Activated T-helper 2 cell treated with anti-CD3 and anti-CD28 coated beads, Interferon-gamma antibody, Interleukin-2, Interleukin-4, amounts not matched to agents 10 μg/mL and 5 μg/mL and 100 μg/mL, durations not matched to agents 14 hours and 24 hours and 36 hours (primary cell): ENCODE data around the gene SLC25A23. TPM values are rescaled to one million over a fixed set of nuclear protein-coding genes. Genes with fewer than 3 reads are reported as not detected.
A peak's percentile ranks its signal among the peaks of the same experiment; 100 is the strongest.

Experiments used
- DNase-seq: peaks from one replicate; pipeline ENCODE4 v3.0.0; 2021; ENCODE audit warnings: low spot score
- H3K27ac Mint-ChIP-seq: one replicate; pipeline ENCODE4 v1.8.0; 2021; ENCODE audit warnings: mixed read lengths
- H3K27me3 Mint-ChIP-seq: one replicate; pipeline ENCODE4 v1.8.0; 2021; ENCODE audit warnings: low read depth, mixed read lengths
- H3K36me3 Mint-ChIP-seq: one replicate; pipeline ENCODE4 v1.8.0; 2021; ENCODE audit warnings: low read depth, mixed read lengths
- H3K4me1 Mint-ChIP-seq: one replicate; pipeline ENCODE4 v1.8.0; 2021; ENCODE audit warnings: low read depth, mixed read lengths
- H3K4me3 Mint-ChIP-seq: one replicate; pipeline ENCODE4 v1.8.0; 2021; ENCODE audit warnings: low read depth, mild to moderate bottlenecking, moderate library complexity, mixed read lengths
- H3K9me3 Mint-ChIP-seq: one replicate; pipeline ENCODE4 v1.8.0; 2021; ENCODE audit warnings: mixed read lengths
- intact Hi-C: fragments of 100-400 bp; cut with micrococcal nuclease; formaldehyde crosslinking; loops from one replicate; pipeline ENCODE4 v1.15.1; 2023
- total RNA-seq: library from RNA; stranded (reverse); gene quantifications from 2 replicates; pipeline ENCODE4 v1.2.3, GENCODE V29; 2022

Gene SLC25A23
- total RNA-seq, 1 donor from 2014 or later, result 20.1 TPM

DNA sequence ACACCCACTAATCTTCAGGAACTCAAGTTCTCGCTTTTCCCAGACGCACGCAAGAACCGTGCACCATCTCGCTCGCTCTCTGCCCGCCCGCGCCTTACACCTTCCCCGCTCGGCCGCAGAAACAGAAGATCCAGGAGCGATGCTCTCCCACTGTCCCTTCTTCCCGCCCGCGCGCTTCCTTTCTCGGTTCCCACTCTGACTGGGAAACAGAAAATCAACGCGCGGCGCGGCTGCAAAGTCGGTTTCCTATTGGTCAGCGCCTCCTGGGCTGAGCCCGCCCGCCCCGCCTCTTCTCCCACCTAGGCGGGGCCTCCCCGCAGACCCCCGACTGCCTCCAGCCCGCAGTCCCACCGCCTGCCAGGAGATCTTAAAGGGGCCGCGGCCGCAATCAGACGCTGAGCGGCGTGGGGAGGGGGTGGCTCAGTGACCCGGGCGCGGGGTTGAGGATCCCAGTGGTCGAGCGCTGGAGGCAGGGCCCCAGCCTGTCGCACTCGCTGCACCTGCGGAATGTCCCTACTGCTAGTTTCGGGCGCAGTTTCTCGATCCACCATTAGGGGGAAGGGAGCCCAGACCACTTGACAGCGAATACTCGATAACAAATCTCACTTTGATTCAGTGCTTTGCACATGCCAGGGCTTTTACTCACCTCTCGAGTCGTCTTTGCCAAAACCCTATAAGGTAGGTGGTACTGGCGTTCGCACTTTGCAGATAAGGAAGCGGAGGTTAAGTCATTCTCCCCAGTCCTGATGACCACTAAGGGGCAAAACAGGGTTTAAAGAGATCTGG, 700 bp upstream of the SLC25A23 start:
- Mint-ChIP-seq H3K4me1 (peaks cover 8% of the 10 kb centered on the region), H3K4me3 (peak overlapping the region; percentile 88), H3K27me3 (no peaks in the 10 kb centered on the region), H3K36me3 (peaks cover 12% of the 10 kb centered on the region), H3K27ac (peak overlapping the region; percentile 44), H3K9me3 (peaks cover 2% of the 10 kb centered on the region)
- intact Hi-C loops, result loop anchor here (1.0 kb wide), 2 partner anchors 35 to 56 kb away; no protein-coding TSS in a partner anchor
- DNase-seq, result peak; percentile 97

DNA sequence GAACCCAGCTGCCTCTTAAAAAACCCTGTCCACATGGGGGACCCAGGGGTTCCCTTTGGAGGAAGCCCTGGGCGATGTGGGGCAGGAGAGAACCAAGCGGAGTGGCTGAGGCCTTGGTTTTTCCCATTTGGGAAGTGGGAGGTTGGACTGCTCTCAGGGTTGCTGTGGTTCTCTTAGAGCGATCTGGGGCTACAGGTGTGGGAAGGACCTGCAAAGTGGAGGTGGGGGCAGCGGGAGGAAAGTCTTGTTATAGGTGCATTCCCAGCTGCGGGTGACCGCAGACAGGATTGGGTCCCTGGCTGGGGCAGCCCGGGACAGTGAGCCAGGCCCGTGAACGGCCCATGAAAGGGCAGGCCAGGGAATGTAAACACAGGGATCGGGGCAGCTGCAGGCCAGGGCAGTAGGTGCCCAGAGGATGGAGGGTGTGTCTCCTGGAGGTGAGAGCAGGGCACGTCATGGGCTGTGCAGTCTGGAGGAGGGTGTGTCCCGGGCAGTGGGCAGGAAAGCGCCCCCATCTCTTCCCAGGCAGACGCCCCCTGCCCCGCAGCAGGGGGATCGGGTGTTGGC, 814 bp downstream of the SLC25A23 start:
- H3K36me3 Mint-ChIP-seq, result peaks cover 27% of the 10 kb centered on the region
- intact Hi-C loops, result no loop called here
- H3K4me1 Mint-ChIP-seq, result peaks cover 7% of the 10 kb centered on the region
- peak overlapping the region; percentile 86 for H3K4me3 Mint-ChIP-seq
- no peak for DNase-seq
- peaks cover 15% of the 10 kb centered on the region for H3K9me3 Mint-ChIP-seq
- no peaks in the 10 kb centered on the region for H3K27me3 Mint-ChIP-seq
- peak overlapping the region; percentile 48 for H3K27ac Mint-ChIP-seq

DNA sequence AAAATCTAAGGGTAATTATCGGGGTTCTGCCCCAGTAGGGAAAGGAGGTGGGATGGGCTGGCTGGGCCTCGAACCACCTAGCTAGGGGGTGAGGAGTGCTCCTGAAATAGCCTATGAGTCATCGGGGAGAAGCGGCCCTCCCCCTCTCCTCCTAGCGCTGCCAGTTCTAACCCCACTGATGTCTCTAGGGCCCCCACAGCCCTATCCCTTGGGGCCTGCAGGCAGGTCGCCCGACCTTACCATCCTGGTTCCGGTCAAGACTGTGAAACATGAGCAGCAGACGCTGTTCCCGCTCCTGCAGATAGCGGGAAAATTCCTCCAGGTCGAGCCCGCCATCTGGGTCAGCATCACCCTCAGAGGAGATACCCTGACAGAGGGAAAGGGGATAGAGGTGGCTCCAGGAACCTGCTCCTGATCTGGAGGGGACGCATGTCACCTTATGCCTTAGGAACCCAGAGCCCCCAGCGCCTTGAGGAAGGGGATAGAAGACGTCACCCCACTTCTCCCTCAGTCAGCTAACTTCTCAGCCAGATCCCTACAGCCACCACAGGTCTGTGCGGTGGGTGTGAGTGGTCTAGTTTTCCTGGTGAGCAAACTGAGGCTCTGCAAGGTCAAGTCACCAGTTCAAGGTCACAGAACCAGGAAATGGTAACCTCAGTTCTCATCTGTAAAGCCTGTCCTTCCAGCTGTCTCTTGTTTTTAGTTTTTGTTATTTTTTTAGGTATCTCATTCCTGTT, 1.5 kb downstream of the SLC25A23 start:
- DNase-seq, result no peak
- Mint-ChIP-seq H3K4me3 (peak overlapping the region; percentile 86), H3K36me3 (peaks cover 34% of the 10 kb centered on the region), H3K9me3 (peaks cover 19% of the 10 kb centered on the region), H3K4me1 (peaks cover 6% of the 10 kb centered on the region), H3K27ac (no peak overlapping the region), H3K27me3 (no peaks in the 10 kb centered on the region)
- intact Hi-C loops, result no loop called here

DNA sequence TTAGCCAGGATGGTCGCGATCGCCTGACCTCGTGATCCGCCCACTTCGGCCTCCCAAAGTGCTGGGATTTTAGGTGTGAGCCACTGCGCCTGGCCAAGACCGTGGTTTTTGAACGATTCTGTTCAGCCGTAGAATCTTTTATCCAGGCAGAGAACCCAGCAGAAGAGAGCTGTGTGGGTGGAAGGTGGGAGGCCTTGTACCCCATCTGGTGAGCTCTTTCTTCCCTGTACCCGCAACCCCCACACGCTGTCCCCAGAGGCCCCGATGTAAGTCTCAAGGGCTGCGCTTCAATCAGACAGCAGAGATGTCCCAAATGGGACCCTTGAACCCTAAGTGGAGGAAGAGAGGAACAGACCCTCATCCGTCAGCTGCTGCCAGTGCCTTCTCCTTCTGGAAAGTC, 3.7 kb downstream of the SLC25A23 start:
- peaks cover 6% of the 10 kb centered on the region for H3K4me1 Mint-ChIP-seq
- intact Hi-C loops, result no loop called here
- no peak overlapping the region for H3K27ac Mint-ChIP-seq
- no peak overlapping the region for H3K4me3 Mint-ChIP-seq
- DNase-seq, result no peak
- H3K9me3 Mint-ChIP-seq, result peaks cover 19% of the 10 kb centered on the region
- no peaks in the 10 kb centered on the region for H3K27me3 Mint-ChIP-seq
- peaks cover 52% of the 10 kb centered on the region for H3K36me3 Mint-ChIP-seq

DNA sequence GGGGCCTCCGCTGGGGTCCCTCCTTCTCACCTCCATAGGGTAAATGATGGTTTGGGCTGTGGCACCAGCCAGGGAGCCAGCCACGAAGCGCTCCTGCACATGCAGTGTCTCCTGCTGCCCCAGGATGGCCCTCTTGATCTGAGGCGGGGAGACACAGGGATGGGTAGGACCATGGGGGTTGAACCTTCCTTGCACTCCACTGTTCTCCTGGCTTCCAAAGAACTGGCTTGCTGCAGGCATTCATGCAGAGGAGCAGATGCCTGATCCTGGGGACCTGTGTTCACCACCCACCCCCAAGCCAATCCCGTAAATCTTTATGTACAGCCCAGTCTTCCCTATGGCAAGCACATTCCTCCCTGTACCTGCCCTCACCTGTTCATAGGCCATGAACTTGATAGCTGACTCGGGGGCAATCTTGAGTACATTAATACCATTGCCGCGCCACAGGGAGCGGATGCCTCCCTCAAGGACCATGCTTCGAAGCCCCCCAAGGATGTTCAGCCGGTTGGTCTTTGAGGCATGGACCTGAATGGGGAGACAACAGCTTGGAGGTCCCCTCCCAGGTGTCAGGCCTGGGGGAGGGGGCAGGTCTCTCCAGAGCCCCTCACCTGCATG, 5.5 kb downstream of the SLC25A23 start:
- H3K36me3 Mint-ChIP-seq, result peaks cover 57% of the 10 kb centered on the region
- no peak overlapping the region for H3K27ac Mint-ChIP-seq
- no peaks in the 10 kb centered on the region for H3K27me3 Mint-ChIP-seq
- no peak overlapping the region for H3K4me3 Mint-ChIP-seq
- peaks cover 6% of the 10 kb centered on the region for H3K4me1 Mint-ChIP-seq
- intact Hi-C loops, result no loop called here
- peaks cover 19% of the 10 kb centered on the region for H3K9me3 Mint-ChIP-seq
- DNase-seq, result no peak

DNA sequence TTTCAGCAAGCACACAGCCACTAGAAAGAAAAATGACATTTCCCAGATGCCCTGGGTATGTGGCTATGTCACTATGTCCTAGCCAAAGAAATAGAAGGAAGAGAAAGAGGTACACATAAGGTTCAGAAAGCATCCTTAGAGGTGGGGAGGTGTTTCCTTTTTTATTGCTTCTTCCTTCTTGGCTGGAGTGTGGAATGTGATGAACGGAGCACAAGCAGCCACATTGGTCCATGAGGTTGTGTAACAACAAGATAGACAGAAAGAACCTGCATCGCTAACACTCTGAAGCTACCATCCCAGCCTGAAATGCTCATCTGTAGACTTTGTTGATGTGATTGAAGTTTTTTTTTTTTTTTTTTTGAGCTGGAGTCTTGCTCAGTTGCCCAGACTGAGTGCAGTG, 6.7 kb downstream of the SLC25A23 start:
- H3K4me1 Mint-ChIP-seq, result no peaks in the 10 kb centered on the region
- H3K4me3 Mint-ChIP-seq, result no peak overlapping the region
- peaks cover 19% of the 10 kb centered on the region for H3K9me3 Mint-ChIP-seq
- H3K27me3 Mint-ChIP-seq, result no peaks in the 10 kb centered on the region
- intact Hi-C loops, result no loop called here
- no peak overlapping the region for H3K27ac Mint-ChIP-seq
- H3K36me3 Mint-ChIP-seq, result peaks cover 57% of the 10 kb centered on the region
- DNase-seq, result no peak

DNA sequence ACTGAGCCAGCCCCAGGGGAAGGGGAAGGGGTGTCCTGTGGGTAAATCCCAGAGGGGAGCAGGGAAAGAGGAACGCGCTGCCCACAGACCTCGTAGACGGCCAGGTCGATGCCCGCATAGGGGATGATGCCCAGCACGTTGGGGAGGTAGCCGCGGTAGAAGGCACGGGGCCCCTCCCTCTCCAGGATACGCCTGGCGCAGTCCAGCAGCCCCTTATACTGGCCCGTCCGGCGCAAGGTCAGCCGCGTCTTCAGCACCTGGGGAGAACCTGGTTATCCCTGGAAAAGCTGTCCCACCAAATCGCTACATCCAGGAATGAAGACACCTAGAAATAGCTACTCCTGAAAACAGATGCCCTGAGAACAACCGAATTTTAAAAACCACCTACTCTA, 7.4 kb downstream of the SLC25A23 start:
- Mint-ChIP-seq H3K27me3 (no peaks in the 10 kb centered on the region), H3K27ac (no peak overlapping the region), H3K36me3 (peaks cover 57% of the 10 kb centered on the region), H3K4me1 (no peaks in the 10 kb centered on the region), H3K4me3 (no peak overlapping the region), H3K9me3 (peaks cover 19% of the 10 kb centered on the region)
- no peak for DNase-seq
- intact Hi-C loops, result no loop called here

DNA sequence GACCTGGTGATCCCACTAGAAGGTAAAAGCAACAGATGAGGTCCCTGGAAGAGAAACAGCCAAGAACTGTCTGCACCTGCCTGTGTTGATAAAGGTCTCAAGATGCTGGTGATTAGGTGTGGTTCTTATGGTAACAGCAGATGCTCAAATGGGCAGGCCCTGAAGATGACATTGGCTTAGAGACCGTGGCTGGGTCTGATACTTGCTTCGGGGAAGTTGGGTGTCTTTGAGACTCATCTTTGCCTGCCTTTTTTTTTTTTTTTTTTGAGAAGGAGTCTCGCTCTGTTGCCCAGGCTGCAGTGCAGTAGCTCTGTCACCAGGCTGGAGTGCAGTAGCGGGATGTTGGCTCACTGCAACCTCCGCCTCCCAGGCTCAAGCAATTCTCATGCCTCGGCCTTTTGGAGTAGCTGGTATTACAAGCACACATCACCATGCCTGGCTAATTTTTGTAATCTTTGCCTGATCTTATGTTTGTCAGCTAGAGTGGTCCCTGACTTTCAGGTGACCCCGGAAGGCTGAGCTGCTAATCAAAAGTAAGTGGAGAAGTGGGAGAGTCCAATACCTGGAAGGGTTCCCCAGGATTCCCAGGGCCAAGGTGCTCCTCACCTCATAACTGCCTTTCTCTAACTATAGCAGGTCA, 7.9 kb downstream of the SLC25A23 start:
- Mint-ChIP-seq H3K4me3 (no peak overlapping the region), H3K9me3 (peaks cover 19% of the 10 kb centered on the region), H3K27ac (no peak overlapping the region), H3K27me3 (no peaks in the 10 kb centered on the region), H3K36me3 (peaks cover 57% of the 10 kb centered on the region), H3K4me1 (no peaks in the 10 kb centered on the region)
- DNase-seq, result no peak
- intact Hi-C loops, result no loop called here

DNA sequence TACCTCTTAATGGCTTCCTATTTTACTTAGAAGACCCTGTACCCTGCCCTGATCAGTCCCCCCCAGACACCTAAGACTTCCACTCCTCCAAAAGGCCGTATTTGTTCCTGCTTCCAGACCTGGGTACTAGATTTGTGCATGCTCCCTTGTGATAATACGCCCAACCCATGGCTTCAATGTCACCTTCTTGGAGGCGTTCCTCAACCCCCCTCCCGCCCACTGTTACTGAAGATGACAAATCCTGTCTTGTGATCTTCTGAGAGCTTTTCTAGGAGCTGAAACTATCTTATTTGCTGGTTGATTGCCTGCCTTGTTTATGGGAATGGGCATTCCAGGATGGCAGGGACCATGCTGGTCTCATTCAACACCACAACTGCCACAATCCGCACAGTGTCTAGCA, 9.4 kb downstream of the SLC25A23 start:
- intact Hi-C loops, result no loop called here
- DNase-seq, result no peak

DNA sequence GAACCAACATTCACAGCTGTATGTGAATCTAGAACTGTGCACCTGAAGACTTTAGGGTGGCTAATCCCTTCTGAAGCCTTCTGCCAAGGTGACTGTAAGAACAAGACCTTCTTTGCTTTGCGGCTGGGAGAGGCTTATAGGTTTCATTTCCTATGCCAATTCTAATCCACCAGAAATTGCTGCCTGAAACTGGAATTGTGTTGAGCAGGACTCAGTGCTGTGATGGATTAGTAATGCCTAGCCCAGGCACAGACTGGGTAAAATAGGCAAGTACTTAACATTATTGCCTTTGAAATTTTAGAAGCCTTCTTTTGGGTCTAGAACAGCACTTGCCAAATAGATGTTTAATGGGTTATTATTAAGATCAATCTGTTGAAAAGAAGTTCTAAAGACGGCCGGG, 11.5 kb downstream of the SLC25A23 start:
- no peak overlapping the region for H3K27ac Mint-ChIP-seq
- no peaks in the 10 kb centered on the region for H3K9me3 Mint-ChIP-seq
- no peaks in the 10 kb centered on the region for H3K4me1 Mint-ChIP-seq
- H3K36me3 Mint-ChIP-seq, result peaks cover 22% of the 10 kb centered on the region
- intact Hi-C loops, result no loop called here
- no peak for DNase-seq
- no peak overlapping the region for H3K4me3 Mint-ChIP-seq
- no peaks in the 10 kb centered on the region for H3K27me3 Mint-ChIP-seq

More for the DNA sequence above, 9.4 kb downstream of the SLC25A23 start:
- peaks cover 15% of the 10 kb centered on the region for H3K9me3 Mint-ChIP-seq
- H3K27ac Mint-ChIP-seq, result no peak overlapping the region
- no peak overlapping the region for H3K4me3 Mint-ChIP-seq
- no peaks in the 10 kb centered on the region for H3K4me1 Mint-ChIP-seq
- no peaks in the 10 kb centered on the region for H3K27me3 Mint-ChIP-seq
- H3K36me3 Mint-ChIP-seq, result peaks cover 43% of the 10 kb centered on the region

DNA sequence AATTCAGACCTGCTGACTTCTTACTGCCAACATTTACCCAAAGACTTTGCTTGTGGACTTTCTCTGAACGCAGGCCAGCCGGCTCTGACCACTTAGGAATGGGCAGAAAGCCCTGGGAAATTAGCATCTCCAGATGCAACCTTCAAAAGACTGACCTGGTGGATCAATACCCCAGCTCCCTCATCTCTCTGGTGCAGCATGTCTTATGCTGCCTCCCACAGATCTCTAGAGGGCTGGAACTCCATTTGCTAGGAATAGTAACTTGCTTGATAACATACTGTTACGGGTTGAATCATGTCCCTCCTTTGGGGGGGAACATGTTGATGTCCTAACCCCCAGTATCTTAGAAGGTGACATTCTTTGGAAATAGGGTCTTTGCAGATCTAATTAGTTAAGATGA, 13.1 kb downstream of the SLC25A23 start:
- Mint-ChIP-seq H3K36me3 (peaks cover 7% of the 10 kb centered on the region), H3K27ac (no peak overlapping the region), H3K27me3 (no peaks in the 10 kb centered on the region), H3K9me3 (no peaks in the 10 kb centered on the region), H3K4me3 (no peak overlapping the region), H3K4me1 (no peaks in the 10 kb centered on the region)
- intact Hi-C loops, result no loop called here
- no peak for DNase-seq

DNA sequence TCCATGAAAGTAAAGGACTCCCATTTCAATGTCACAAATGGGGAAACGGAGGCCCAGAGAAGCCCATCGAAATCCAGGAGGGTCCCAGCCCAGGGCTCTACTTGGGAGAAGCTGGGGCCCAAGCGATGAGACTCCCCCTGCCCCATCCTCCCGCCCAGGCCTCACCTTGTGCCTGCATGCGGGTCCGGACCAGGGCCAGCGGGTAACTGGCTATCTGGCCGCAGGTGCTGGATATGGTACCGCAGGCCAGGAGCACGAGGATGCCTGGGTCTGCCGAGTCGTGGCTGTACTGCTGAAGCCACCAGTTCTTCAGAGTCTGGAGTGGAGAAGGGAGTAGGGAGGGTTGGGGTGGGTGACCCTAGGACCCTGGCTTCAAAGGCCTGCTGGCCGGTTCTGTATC, 15.6 kb downstream of the SLC25A23 start:
- H3K4me1 Mint-ChIP-seq, result no peaks in the 10 kb centered on the region
- no peak for DNase-seq
- H3K27ac Mint-ChIP-seq, result no peak overlapping the region
- H3K4me3 Mint-ChIP-seq, result no peak overlapping the region
- H3K9me3 Mint-ChIP-seq, result no peaks in the 10 kb centered on the region
- no peaks in the 10 kb centered on the region for H3K36me3 Mint-ChIP-seq
- intact Hi-C loops, result no loop called here
- H3K27me3 Mint-ChIP-seq, result no peaks in the 10 kb centered on the region
